Ishikawa (cell line): Measurements from ENCODE around the gene USP28.
A peak's percentile ranks its signal among the peaks of the same experiment; 100 is the strongest.

Experiments used
- CEBPB ChIP-seq: IDR thresholded peaks from 2 replicates; pipeline ENCODE4 v1.6.1; 2012
- CREB1 ChIP-seq: IDR thresholded peaks from 2 replicates; pipeline ENCODE4 v1.6.1; 2012; ENCODE audit warnings: low read depth
- EGR1 ChIP-seq: IDR thresholded peaks from 2 replicates; pipeline ENCODE4 v1.6.1; 2012
- EP300 ChIP-seq: IDR thresholded peaks from 2 replicates; pipeline ENCODE4 v1.6.1; 2012; ENCODE audit warnings: borderline replicate concordance
- FOXM1 ChIP-seq: IDR thresholded peaks from 2 replicates; pipeline ENCODE4 v1.6.1; 2012; ENCODE audit warnings: low read depth, borderline replicate concordance
- MAX ChIP-seq: IDR thresholded peaks from 2 replicates; pipeline ENCODE4 v1.6.1; 2012
- NFIC ChIP-seq: IDR thresholded peaks from 2 replicates; pipeline ENCODE4 v1.6.1; 2012
- RAD21 ChIP-seq: IDR thresholded peaks from 2 replicates; pipeline ENCODE4 v1.6.1; 2012; ENCODE audit warnings: low read depth
- TAF1 ChIP-seq: IDR thresholded peaks from 2 replicates; pipeline ENCODE4 v1.6.1; 2012; ENCODE audit warnings: low read depth, mild to moderate bottlenecking
- TCF12 ChIP-seq: IDR thresholded peaks from 2 replicates; pipeline ENCODE4 v1.6.1; 2012; ENCODE audit warnings: low read depth
- TEAD4 ChIP-seq: IDR thresholded peaks from 2 replicates; pipeline ENCODE4 v1.6.1; 2012
- YY1 ChIP-seq: IDR thresholded peaks from 2 replicates; pipeline ENCODE4 v1.6.1; 2012; ENCODE audit warnings: low read depth
- ZBTB7A ChIP-seq: IDR thresholded peaks from 2 replicates; pipeline ENCODE4 v1.6.1; 2012; ENCODE audit warnings: low read depth
- TF ChIP-seq, protein P1 (sequence below): IDR thresholded peaks from 2 replicates; pipeline ENCODE4 v1.6.1; 2012; ENCODE audit warnings: low read depth, mild to moderate bottlenecking
- TF ChIP-seq, protein P2 (sequence below): IDR thresholded peaks from 2 replicates; pipeline ENCODE4 v1.6.1; 2012

The USP28 gene

DNA sequence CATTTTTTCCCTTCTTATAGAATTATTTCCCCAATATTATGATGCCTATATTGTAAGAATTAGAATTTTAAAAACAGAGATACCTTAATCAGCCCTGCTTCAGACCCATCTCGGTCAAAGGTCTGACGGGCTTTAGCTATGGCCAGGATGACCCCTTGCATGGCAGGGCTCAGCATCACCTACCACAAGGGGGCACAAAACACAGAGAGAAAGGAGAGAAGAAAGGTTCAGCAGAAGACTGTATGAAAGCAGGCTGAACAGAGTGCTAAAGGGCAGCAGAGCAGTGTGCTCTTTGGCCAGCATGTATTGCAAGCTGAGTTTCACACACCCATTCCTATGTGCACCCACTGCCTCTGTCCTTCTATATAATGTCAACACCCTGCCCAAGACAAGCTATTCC lies 69.0 kb downstream of the USP28 start:
- TF ChIP-seq RAD21, result peak; percentile 20; the same call in 1 of the 2 replicates
- TF ChIP-seq, protein P1, sequence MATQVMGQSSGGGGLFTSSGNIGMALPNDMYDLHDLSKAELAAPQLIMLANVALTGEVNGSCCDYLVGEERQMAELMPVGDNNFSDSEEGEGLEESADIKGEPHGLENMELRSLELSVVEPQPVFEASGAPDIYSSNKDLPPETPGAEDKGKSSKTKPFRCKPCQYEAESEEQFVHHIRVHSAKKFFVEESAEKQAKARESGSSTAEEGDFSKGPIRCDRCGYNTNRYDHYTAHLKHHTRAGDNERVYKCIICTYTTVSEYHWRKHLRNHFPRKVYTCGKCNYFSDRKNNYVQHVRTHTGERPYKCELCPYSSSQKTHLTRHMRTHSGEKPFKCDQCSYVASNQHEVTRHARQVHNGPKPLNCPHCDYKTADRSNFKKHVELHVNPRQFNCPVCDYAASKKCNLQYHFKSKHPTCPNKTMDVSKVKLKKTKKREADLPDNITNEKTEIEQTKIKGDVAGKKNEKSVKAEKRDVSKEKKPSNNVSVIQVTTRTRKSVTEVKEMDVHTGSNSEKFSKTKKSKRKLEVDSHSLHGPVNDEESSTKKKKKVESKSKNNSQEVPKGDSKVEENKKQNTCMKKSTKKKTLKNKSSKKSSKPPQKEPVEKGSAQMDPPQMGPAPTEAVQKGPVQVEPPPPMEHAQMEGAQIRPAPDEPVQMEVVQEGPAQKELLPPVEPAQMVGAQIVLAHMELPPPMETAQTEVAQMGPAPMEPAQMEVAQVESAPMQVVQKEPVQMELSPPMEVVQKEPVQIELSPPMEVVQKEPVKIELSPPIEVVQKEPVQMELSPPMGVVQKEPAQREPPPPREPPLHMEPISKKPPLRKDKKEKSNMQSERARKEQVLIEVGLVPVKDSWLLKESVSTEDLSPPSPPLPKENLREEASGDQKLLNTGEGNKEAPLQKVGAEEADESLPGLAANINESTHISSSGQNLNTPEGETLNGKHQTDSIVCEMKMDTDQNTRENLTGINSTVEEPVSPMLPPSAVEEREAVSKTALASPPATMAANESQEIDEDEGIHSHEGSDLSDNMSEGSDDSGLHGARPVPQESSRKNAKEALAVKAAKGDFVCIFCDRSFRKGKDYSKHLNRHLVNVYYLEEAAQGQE, result no peak

GRCh38 chr11:113805640-113806039 lies 69.7 kb downstream of the USP28 start:
- TF ChIP-seq MAX, result no peak
- TF ChIP-seq TCF12, result no peak
- no peak for TF ChIP-seq CEBPB
- no peak for TF ChIP-seq TEAD4
- no peak for TF ChIP-seq EGR1
- TF ChIP-seq, protein P1, result no peak
- no peak for TF ChIP-seq YY1
- TF ChIP-seq EP300, result no peak
- no peak for TF ChIP-seq CREB1
- TF ChIP-seq NFIC, result no peak
- TF ChIP-seq RAD21, result no peak
- no peak for TF ChIP-seq FOXM1

DNA sequence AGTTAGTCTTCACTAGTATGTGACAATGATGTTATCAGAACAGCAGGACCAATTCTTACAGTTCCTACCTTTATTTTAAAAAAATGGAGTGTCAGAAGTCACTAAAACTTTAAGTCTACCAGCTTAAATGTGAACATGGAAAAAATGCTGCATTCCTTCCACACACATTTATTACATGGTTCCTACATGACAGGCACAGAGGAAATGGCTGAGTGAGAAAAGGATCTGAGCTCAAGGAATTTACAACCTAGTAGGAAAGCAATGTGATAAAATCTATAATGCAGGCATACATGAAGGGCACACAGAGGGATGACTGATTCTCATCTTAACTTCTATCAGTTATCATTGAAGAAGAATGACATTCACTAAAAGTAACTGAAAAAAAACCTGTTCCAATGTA lies 72.8 kb downstream of the USP28 start:
- TF ChIP-seq CREB1 (no peak), FOXM1 (no peak), MAX (no peak), NFIC (no peak), ZBTB7A (no peak), EGR1 (no peak), TAF1 (no peak)
- TF ChIP-seq, protein P2, sequence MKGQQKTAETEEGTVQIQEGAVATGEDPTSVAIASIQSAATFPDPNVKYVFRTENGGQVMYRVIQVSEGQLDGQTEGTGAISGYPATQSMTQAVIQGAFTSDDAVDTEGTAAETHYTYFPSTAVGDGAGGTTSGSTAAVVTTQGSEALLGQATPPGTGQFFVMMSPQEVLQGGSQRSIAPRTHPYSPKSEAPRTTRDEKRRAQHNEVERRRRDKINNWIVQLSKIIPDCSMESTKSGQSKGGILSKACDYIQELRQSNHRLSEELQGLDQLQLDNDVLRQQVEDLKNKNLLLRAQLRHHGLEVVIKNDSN, result no peak
- TF ChIP-seq, protein P1, result no peak

DNA sequence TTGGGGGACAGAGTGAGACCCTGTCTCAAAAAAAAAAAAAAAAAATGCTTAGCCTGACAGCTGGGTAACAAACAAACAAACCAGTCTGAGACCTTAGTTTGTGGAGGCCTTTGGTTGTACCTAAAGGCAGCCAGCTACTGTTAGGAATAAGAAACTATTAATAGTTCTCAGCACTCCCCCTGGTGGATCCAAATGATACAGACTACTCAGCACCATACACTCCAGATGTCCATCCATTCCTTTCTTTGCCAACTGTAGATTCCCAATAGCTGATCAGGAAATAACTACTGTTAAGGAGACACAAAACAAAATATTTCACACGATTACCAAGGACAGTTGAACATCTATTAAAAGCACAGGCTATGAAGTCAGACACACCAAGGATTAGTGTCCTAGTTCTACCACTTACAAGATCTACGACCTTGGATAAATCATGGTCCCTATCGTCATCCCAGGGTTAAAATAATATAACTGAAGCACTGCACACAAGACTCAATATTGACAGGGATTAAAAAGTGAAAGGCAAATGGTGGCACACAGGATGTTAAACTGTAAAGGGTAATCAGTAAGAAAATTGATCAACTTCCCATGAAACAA lies 78.6 kb downstream of the USP28 start:
- TF ChIP-seq RAD21 (peak; percentile 31; the same call in 1 of the 2 replicates), TEAD4 (no peak)

GRCh38 chr11:113789675-113790320 lies 85.6 kb downstream of the USP28 start:
- TF ChIP-seq CREB1 (no peak), TEAD4 (no peak), ZBTB7A (no peak), FOXM1 (no peak), MAX (no peak), CEBPB (no peak), EP300 (no peak), NFIC (no peak), EGR1 (no peak), RAD21 (no peak), TAF1 (no peak), TCF12 (no peak), YY1 (no peak)
- TF ChIP-seq, protein P1, result no peak
- TF ChIP-seq, protein P2, result no peak
